GM19099 (cell line): Measurements from ENCODE around the gene LENG8.

Experiments used
- POLR2A ChIP-seq: IDR thresholded peaks from 3 replicates; pipeline ENCODE4 v1.6.1; 2011; ENCODE audit warnings: low read depth; ENCODE audit not compliant: insufficient read length; ENCODE audit errors: extremely low read depth

LENG8 gene

GRCh38 chr19:54449701-54450069 is 686 bp downstream of the LENG8 start:
- no peak for TF ChIP-seq POLR2A

- no peak for TF ChIP-seq POLR2A
Observed at GRCh38 chr19:54451331-54451871, 2.4 kb downstream of the LENG8 start.

- no peak for TF ChIP-seq POLR2A
Observed at GRCh38 chr19:54451997-54452396, 3.0 kb downstream of the LENG8 start.

- TF ChIP-seq POLR2A = no peak
Observed at GRCh38 chr19:54452626-54453025, 3.6 kb downstream of the LENG8 start.

- TF ChIP-seq POLR2A = no peak
Observed at GRCh38 chr19:54453921-54454780, 5.2 kb downstream of the LENG8 start.

- TF ChIP-seq POLR2A = no peak
Observed at GRCh38 chr19:54454781-54455675, 6.0 kb downstream of the LENG8 start.

- TF ChIP-seq POLR2A = no peak
Observed at GRCh38 chr19:54455786-54456422, 6.9 kb downstream of the LENG8 start.

- no peak for TF ChIP-seq POLR2A
Observed at GRCh38 chr19:54456423-54457373, 7.7 kb downstream of the LENG8 start.

- TF ChIP-seq POLR2A = no peak
Observed at GRCh38 chr19:54457773-54458647, 9.0 kb downstream of the LENG8 start.

- TF ChIP-seq POLR2A = no peak
Observed at GRCh38 chr19:54458648-54459281, 9.8 kb downstream of the LENG8 start.

GRCh38 chr19:54459282-54460229 is 10.6 kb downstream of the LENG8 start:
- no peak for TF ChIP-seq POLR2A
